HepG2 (cell line): ENCODE data around the gene SYT1. TPM values are rescaled to one million over a fixed set of nuclear protein-coding genes. Genes with fewer than 3 reads are reported as not detected.

Experiments
- ATAC-seq: fragments of 200-7000 bp; cut with Tn5 transposase; 3 replicates; pipeline ENCODE4 v1.9.1; 2020; ENCODE audit warnings: mild to moderate bottlenecking, moderate library complexity
- BruUV-seq: library from RNA; stranded (reverse); fragments of 400-500 nt; replicated peaks from 2 replicates; lab custom pipeline; 2021; lab: Mats Ljungman, UMichigan
- CTCF ChIA-PET: fragments of 300-600 bp; formaldehyde crosslinking; extraction: SDS; loops from one replicate; lab custom pipeline; 2021; ENCODE audit warnings: low total read pairs, inconsistent platforms, low intra/inter-chr PET ratio; lab: Yijun Ruan, JAX
- POLR2A ChIA-PET: fragments of 350-600 bp; sonication (Branson Sonifier 250); formaldehyde crosslinking; loops from one replicate; lab custom pipeline; 2020; ENCODE audit warnings: antibody characterized with exemption, inconsistent platforms; lab: Yijun Ruan, JAX
- DNase-seq: peaks from one replicate; pipeline ENCODE4 v3.0.0-alpha.2; 2015; ENCODE audit warnings: low spot score
- FAIRE-seq: peaks from 3 replicates; lab custom pipeline; 2011; peaks lifted over from hg19 to GRCh38; lab: Jason Lieb, UNC
- H2AFZ ChIP-seq: one replicate; pipeline ENCODE4 v1.6.1; 2011; ENCODE audit warnings: low read length, inconsistent platforms
- H3K27ac ChIP-seq: fragments of 300-600 bp; 3 replicates; pipeline ENCODE4 v1.8.0; 2011; ENCODE audit warnings: mixed run types, mild to moderate bottlenecking, mixed read lengths, low read length, inconsistent platforms; ENCODE audit not compliant: insufficient read depth; ENCODE audit errors: extremely low read length
- H3K27me3 ChIP-seq, 2 experiments: fragments of 200-600 bp in 1 of 2; 2 replicates in 1 of 2; 3 replicates in 1 of 2; pipeline versions ENCODE4 v1.6.0 to v1.8.0; 2011; ENCODE audit warnings: low read length in 2 of 2, mild to moderate bottlenecking in 2 of 2, moderate library complexity in 2 of 2, inconsistent platforms in 1 of 2; ENCODE audit not compliant: insufficient read depth in 2 of 2, control insufficient read depth in 1 of 2
- H3K36me3 ChIP-seq, 2 experiments: fragments of 200-600 bp in 1 of 2; replicated peaks in 1 of 2; 2 replicates in 1 of 2; 3 replicates in 1 of 2; pipeline versions ENCODE4 v1.5.1 to v1.8.0; 2011; ENCODE audit warnings: low read length in 2 of 2, inconsistent platforms in 1 of 2; ENCODE audit not compliant: insufficient read depth in 2 of 2, control insufficient read depth in 1 of 2
- H3K4me1 ChIP-seq: 2 replicates; pipeline ENCODE4 v1.5.1; 2012; ENCODE audit warnings: low read length, inconsistent platforms; ENCODE audit not compliant: insufficient read depth
- H3K4me2 ChIP-seq: 2 replicates; pipeline ENCODE4 v1.6.0; 2011; ENCODE audit warnings: low read depth, low read length, inconsistent platforms
- H3K4me3 ChIP-seq, 3 experiments: fragments of 200-600 bp in 1 of 3; sonication (generic), shearing (Covaris generic) in 1 of 3; replicated peaks in 1 of 3; 2 replicates each; pipeline ENCODE4 v1.5.1; 2011 to 2016; ENCODE audit warnings: low read length in 3 of 3, inconsistent platforms in 2 of 3, low read depth in 2 of 3, mild to moderate bottlenecking in 2 of 3, control low read depth in 1 of 3, mixed read lengths in 1 of 3; ENCODE audit not compliant: insufficient read depth in 1 of 3
- H3K79me2 ChIP-seq: one replicate; pipeline ENCODE4 v1.6.1; 2011; ENCODE audit warnings: low read length, inconsistent platforms; ENCODE audit not compliant: insufficient read depth
- H3K9ac ChIP-seq: 2 replicates; pipeline ENCODE4 v1.6.0; 2011; ENCODE audit warnings: mild to moderate bottlenecking, low read depth, low read length, inconsistent platforms; ENCODE audit not compliant: insufficient read depth
- H3K9me3 ChIP-seq: 2 replicates; pipeline ENCODE4 v1.5.1; 2012; ENCODE audit warnings: mild to moderate bottlenecking, low read length
- H4K20me1 ChIP-seq: 2 replicates; pipeline ENCODE4 v1.6.0; 2011; ENCODE audit warnings: inconsistent platforms, mild to moderate bottlenecking, low read length, moderate library complexity; ENCODE audit not compliant: insufficient read depth
- ATM ChIP-seq: fragments of 450-650 bp; IDR thresholded peaks from 2 replicates; pipeline ENCODE4 v1.7.1; 2017; ENCODE audit warnings: mild to moderate bottlenecking, borderline replicate concordance
- CENPBD1 ChIP-seq: sonication (generic); formaldehyde crosslinking; IDR thresholded peaks from 2 replicates; pipeline ENCODE4 v1.8.0; 2022; ENCODE audit warnings: missing genetic modification reagents, low read depth, mild to moderate bottlenecking, borderline replicate concordance
- FOXA3 ChIP-seq: IDR thresholded peaks from 2 replicates; pipeline ENCODE4 v1.6.1; 2016; ENCODE audit warnings: missing genetic modification reagents, missing compliant biosample characterization
- LCORL ChIP-seq, 2 experiments: fragments of 450-650 bp in 1 of 2; sonication (generic) in 1 of 2; formaldehyde crosslinking in 1 of 2; IDR thresholded peaks; 2 replicates each; pipeline versions ENCODE4 v1.5.0 to v1.6.1; 2017 to 2020; ENCODE audit warnings: antibody characterized with exemption in 1 of 2, missing genetic modification reagents in 1 of 2
- MEF2D ChIP-seq: sonication (generic); formaldehyde crosslinking; IDR thresholded peaks from 2 replicates; pipeline ENCODE4 v1.5.1; 2020; ENCODE audit warnings: mild to moderate bottlenecking, missing genetic modification reagents
- PRDM10 ChIP-seq: sonication (generic); formaldehyde crosslinking; IDR thresholded peaks from 2 replicates; pipeline ENCODE4 v1.4.0; 2020; ENCODE audit warnings: low read depth, missing genetic modification reagents
- ZNF225 ChIP-seq: sonication (generic); formaldehyde crosslinking; IDR thresholded peaks from 2 replicates; pipeline ENCODE4 v1.4.0; 2020; ENCODE audit warnings: mild to moderate bottlenecking, missing genetic modification reagents
- ZNF276 ChIP-seq: sonication (generic); formaldehyde crosslinking; IDR thresholded peaks from 2 replicates; pipeline ENCODE4 v1.4.0; 2020; ENCODE audit warnings: mild to moderate bottlenecking, low read depth, missing genetic modification reagents
- ZNF552 ChIP-seq: sonication (generic); formaldehyde crosslinking; IDR thresholded peaks from 2 replicates; pipeline ENCODE4 v1.9.0; 2022; ENCODE audit warnings: missing genetic modification reagents, mild to moderate bottlenecking, borderline replicate concordance
- WGBS: methylation state at CpG from one replicate; pipeline ENCODE4 v1.1.6; 2017; ENCODE audit warnings: low lambda C conversion rate; 5-methylcytosine and 5-hydroxymethylcytosine counted together
- in situ Hi-C: cut with HindIII; loops from 2 replicates; pipeline ENCODE4 v1.10.0; 2017; ENCODE audit warnings: low pct_unique_long_range_greater_than_20kb; ENCODE audit not compliant: extremely low pct_ligation_motif_present
- intact Hi-C: fragments of 100-400 bp; cut with micrococcal nuclease; formaldehyde crosslinking; loops from one replicate; pipeline ENCODE4 v1.10.0; 2022; ENCODE audit not compliant: unreplicated experiment
- polyA plus RNA-seq, 8 experiments: library from polyadenylated mRNA; depleted of rRNA in 3 of 8; stranded (reverse) in 7 of 8; unstranded in 1 of 8; fragments of >200 nt; fragmentation: Illumina TruSeq in 4 of 8; extraction: Trizol in 4 of 8; gene quantifications; 2 replicates each; pipeline versions ENCODE4 v1.2.1 to v1.2.3, GENCODE V29; 2011 to 2016; ENCODE audit warnings: low read depth in 4 of 8, missing spikeins in 1 of 8, mixed read lengths in 1 of 8; ENCODE audit not compliant: insufficient read depth in 1 of 8
- total RNA-seq, 5 experiments: library from RNA; depleted of rRNA; stranded (reverse); fragments of >200 nt; fragmentation: Illumina TruSeq; extraction: Trizol; gene quantifications; 2 replicates each; pipeline ENCODE4 v1.2.3, GENCODE V29; 2016; ENCODE audit warnings: low read depth in 1 of 5

Gene SYT1
- total and polyA plus RNA-seq, 2 of the 13 experiments (the other 11 are each of a cell fraction or from before 2014, with no cell fraction given), result not detected

- intact Hi-C loops (no loop called here), in situ Hi-C loops (no loop called here)
- Histone ChIP-seq H3K36me3 (no peaks in the 10 kb centered on the region), H3K27me3 (no peaks in the 10 kb centered on the region), H3K79me2 (no peaks in the 10 kb centered on the region), H3K27ac (no peak overlapping the region), H3K4me2 (no peak overlapping the region), H3K4me3 (no peak overlapping the region), H2AFZ (no peak overlapping the region), H3K4me1 (no peaks in the 10 kb centered on the region), H3K9ac (no peak overlapping the region), H4K20me1 (no peaks in the 10 kb centered on the region), H3K9me3 (no peaks in the 10 kb centered on the region)
- ATAC-seq, result no peak
- no peak for DNase-seq
- BruUV-seq, result no TSS peak
- FAIRE-seq, result no peak
- ChIA-PET CTCF (no interaction called here), POLR2A (no interaction called here)
- WGBS, result 0% methylated on average over 2 of the region's 2 CpGs
- TF ChIP-seq ZNF225 (CRISPR knock-in tag) (no peak), ATM (no peak), PRDM10 (CRISPR knock-in tag) (no peak), CENPBD1 (CRISPR knock-in tag) (no peak), LCORL (IDR thresholded peaks at IDR 0.05) (no peak), LCORL (CRISPR knock-in tag; IDR thresholded peaks at IDR 0.05) (no peak), ZNF552 (CRISPR knock-in tag) (no peak), FOXA3 (CRISPR knock-in tag) (no peak), MEF2D (CRISPR knock-in tag) (no peak), ZNF276 (CRISPR knock-in tag) (no peak)
Measured at GRCh38 chr12:79260923-79261322, 396.3 kb downstream of the SYT1 start.
